CD4-positive, alpha-beta T cell (primary cell): Measurements from ENCODE around the gene ADGRD1. TPM values are rescaled to one million over a fixed set of nuclear protein-coding genes. Genes with fewer than 3 reads are reported as not detected.

Source experiments
- ATAC-seq: fragments of 200-7000 bp; cut with Tn5 transposase; one replicate; pipeline ENCODE4 v1.10.0; 2022; ENCODE audit warnings: mild to moderate bottlenecking; ENCODE audit not compliant: poor library complexity
- CTCF ChIA-PET: fragments of 350-600 bp; sonication (Branson Sonifier 250); formaldehyde crosslinking; loops from one replicate; lab custom pipeline; 2021; ENCODE audit warnings: antibody characterized with exemption, inconsistent platforms; lab: Charles Lee
- POLR2A ChIA-PET: fragments of 350-600 bp; sonication (Branson Sonifier 250); formaldehyde crosslinking; loops from one replicate; lab custom pipeline; 2021; ENCODE audit warnings: antibody characterized with exemption, inconsistent platforms; lab: Charles Lee
- DNase-seq, 14 experiments: peaks; one replicate each; pipeline ENCODE4 v3.0.0-alpha.2; 2013 to 2020; ENCODE audit warnings: mixed read lengths in 2 of 14
- H3K27ac ChIP-seq, 2 donors: one replicate each; pipeline versions ENCODE4 v1.5.1 to v1.7.0; 2013; ENCODE audit warnings: low read length in 2 of 2, low read depth in 1 of 2, mild to moderate bottlenecking in 1 of 2
- H3K27me3 ChIP-seq, 2 experiments: 1 replicate in 1 of 2; 2 replicates in 1 of 2; pipeline versions ENCODE4 v1.6.1 to v1.7.0; 2013; ENCODE audit warnings: low read length in 2 of 2, control low read depth in 1 of 2, mild to moderate bottlenecking in 1 of 2, moderate library complexity in 1 of 2; ENCODE audit not compliant: insufficient read depth in 2 of 2, control insufficient read depth in 1 of 2
- H3K36me3 ChIP-seq: one replicate; pipeline ENCODE4 v1.6.1; 2013; ENCODE audit warnings: low read length, control low read depth; ENCODE audit not compliant: insufficient read depth
- H3K4me1 ChIP-seq: one replicate; pipeline ENCODE4 v1.6.1; 2013; ENCODE audit warnings: low read length, control low read depth; ENCODE audit not compliant: insufficient read depth
- H3K4me3 ChIP-seq: one replicate; pipeline ENCODE4 v1.5.1; 2013; ENCODE audit warnings: mild to moderate bottlenecking, low read length, moderate library complexity
- H3K9me3 ChIP-seq, 2 experiments: 1 replicate in 1 of 2; 2 replicates in 1 of 2; pipeline versions ENCODE4 v1.6.1 to v1.7.0; 2013; ENCODE audit warnings: low read length in 2 of 2, mild to moderate bottlenecking in 2 of 2, control low read depth in 1 of 2, moderate library complexity in 1 of 2; ENCODE audit not compliant: control insufficient read depth in 1 of 2, insufficient read depth in 1 of 2
- H3K27ac Mint-ChIP-seq: one replicate; pipeline ENCODE4 v1.8.0; 2020; ENCODE audit warnings: mixed read lengths
- H3K27me3 Mint-ChIP-seq: one replicate; pipeline ENCODE4 v1.8.0; 2021; ENCODE audit warnings: mixed read lengths
- H3K36me3 Mint-ChIP-seq: one replicate; pipeline ENCODE4 v1.8.0; 2021; ENCODE audit warnings: low read depth, mixed read lengths
- H3K4me1 Mint-ChIP-seq: one replicate; pipeline ENCODE4 v1.8.0; 2021; ENCODE audit warnings: low read depth, mixed read lengths
- H3K4me3 Mint-ChIP-seq: one replicate; pipeline ENCODE4 v1.8.0; 2020; ENCODE audit warnings: mild to moderate bottlenecking, mixed read lengths
- H3K9me3 Mint-ChIP-seq: one replicate; pipeline ENCODE4 v1.8.0; 2020; ENCODE audit warnings: mixed read lengths
- intact Hi-C, 2 experiments: fragments of 100-400 bp; cut with DNase I in 1 of 2; cut with micrococcal nuclease in 1 of 2; formaldehyde crosslinking; loops; one replicate each; pipeline versions ENCODE4 v1.15.1 to v1.9.0; 2023 to 2025; cut with DNase I, micrococcal nuclease
- total RNA-seq, 174 experiments: library from RNA in 2 of 174; stranded (reverse) in 2 of 174; gene quantifications; one replicate each; pipeline ENCODE4 v1.2.3 and lab custom pipeline; 2021 to 2026
- TF ChIP-seq, protein P1 (sequence below): fragments of 200-600 bp; IDR thresholded peaks from one replicate; pipeline ENCODE4 v1.8.0; 2022; ENCODE audit warnings: antibody characterized with exemption, mild to moderate bottlenecking

The ADGRD1 gene
- total RNA-seq, 2 experiments from 2014 or later: 0.22 TPM; not detected in 1

DNA sequence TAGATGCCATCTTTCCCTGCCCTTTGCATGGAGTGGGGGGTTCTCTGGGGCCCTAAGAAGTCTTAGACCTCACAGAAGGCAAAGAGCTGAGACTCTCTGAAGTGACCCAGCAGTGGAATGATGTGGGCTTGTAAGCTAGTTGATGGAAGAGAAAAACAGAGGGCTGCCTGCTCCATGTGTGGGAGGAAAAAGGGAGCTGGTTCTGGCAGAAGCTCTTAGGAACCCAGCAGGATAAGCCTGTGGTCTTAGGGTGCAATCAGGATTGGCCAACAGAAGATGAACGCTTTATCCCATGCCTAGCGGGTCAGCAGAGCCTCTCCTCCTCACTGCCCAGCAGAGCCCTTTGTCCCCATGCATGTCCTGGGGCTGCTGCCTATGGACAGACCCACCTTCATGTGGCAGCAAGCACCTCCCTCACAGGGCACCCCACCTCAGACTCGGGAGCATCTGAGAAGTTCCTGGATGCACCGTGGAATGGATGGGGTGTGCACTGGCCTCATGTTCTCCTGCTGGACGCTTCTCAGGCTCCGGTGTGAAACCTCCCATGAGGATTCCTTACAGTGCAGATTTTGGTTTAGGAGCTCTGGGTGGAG is 152.7 kb downstream of the ADGRD1 start:
- CTCF ChIA-PET: interaction anchor here (3.9 kb wide), 1 partner anchor 26 kb away, joined by 35 read pairs; no protein-coding TSS in a partner anchor
- Mint-ChIP-seq H3K27ac (peak overlapping the region; percentile 72), H3K9me3 (peaks cover 2% of the 10 kb centered on the region), H3K4me3 (no peak overlapping the region), H3K4me1 (peaks cover 16% of the 10 kb centered on the region), H3K27me3 (no peaks in the 10 kb centered on the region), H3K36me3 (no peaks in the 10 kb centered on the region)
- H3K27ac ChIP-seq: no peak overlapping the region
- ATAC-seq (no peak), DNase-seq (no peak)
- intact Hi-C loops: loop anchor here (5.0 to 10.0 kb wide), 2 partner anchors 728 to 896 kb away; no protein-coding TSS in a partner anchor
- TF ChIP-seq, protein P1, sequence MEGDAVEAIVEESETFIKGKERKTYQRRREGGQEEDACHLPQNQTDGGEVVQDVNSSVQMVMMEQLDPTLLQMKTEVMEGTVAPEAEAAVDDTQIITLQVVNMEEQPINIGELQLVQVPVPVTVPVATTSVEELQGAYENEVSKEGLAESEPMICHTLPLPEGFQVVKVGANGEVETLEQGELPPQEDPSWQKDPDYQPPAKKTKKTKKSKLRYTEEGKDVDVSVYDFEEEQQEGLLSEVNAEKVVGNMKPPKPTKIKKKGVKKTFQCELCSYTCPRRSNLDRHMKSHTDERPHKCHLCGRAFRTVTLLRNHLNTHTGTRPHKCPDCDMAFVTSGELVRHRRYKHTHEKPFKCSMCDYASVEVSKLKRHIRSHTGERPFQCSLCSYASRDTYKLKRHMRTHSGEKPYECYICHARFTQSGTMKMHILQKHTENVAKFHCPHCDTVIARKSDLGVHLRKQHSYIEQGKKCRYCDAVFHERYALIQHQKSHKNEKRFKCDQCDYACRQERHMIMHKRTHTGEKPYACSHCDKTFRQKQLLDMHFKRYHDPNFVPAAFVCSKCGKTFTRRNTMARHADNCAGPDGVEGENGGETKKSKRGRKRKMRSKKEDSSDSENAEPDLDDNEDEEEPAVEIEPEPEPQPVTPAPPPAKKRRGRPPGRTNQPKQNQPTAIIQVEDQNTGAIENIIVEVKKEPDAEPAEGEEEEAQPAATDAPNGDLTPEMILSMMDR: no peak
- no peak overlapping the region for H3K4me3 ChIP-seq
- peaks cover 22% of the 10 kb centered on the region for H3K4me1 ChIP-seq
- peaks cover 0 to 2% of the 10 kb centered on the region in 2 experiments for H3K27me3 ChIP-seq
- peaks cover 0 to 11% of the 10 kb centered on the region in 2 experiments for H3K9me3 ChIP-seq
- POLR2A ChIA-PET: interaction anchor here (1.2 kb wide), 1 partner anchor 26 kb away, joined by 6 read pairs; no protein-coding TSS in a partner anchor
- H3K36me3 ChIP-seq: no peaks in the 10 kb centered on the region

DNA sequence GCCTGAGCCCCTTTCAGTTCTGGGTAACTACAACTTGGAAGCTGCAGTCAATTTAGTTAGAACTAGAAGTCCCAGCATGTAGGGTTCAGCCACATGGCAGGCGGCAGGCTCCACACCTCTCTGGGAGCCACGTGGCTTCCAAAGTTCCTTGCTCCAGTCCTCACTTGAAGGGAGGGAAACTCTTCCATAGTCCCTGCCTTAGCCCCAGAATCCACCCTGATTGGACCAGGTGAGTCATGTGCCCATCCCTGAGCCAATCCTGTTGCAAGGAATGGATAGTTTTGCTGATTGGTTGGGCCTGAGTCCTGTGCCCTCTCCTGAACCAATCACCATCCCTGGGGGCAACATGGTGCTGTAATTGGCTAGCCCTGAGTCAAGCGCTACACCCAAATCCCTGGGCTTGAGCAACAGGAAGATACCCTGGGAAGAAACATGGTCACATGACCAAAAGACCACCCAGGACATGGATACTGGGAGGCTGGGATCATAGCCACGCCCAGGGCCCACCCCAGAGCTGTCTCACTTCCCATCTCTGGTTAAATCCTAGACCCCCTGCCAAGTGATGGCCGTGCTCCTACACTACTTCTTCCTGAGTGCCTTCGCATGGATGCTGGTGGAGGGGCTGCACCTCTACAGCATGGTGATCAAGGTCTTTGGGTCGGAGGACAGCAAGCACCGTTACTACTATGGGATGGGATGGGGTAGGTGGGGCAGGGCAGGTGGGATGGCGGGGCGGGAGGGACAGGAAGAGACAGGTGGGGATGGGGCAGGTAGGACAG is 154.7 kb downstream of the ADGRD1 start:
- intact Hi-C loops: loop anchor here (5.0 to 10.0 kb wide), 2 partner anchors 726 to 894 kb away; no protein-coding TSS in a partner anchor
- H3K27ac Mint-ChIP-seq: no peak overlapping the region
- no peak for DNase-seq

DNA sequence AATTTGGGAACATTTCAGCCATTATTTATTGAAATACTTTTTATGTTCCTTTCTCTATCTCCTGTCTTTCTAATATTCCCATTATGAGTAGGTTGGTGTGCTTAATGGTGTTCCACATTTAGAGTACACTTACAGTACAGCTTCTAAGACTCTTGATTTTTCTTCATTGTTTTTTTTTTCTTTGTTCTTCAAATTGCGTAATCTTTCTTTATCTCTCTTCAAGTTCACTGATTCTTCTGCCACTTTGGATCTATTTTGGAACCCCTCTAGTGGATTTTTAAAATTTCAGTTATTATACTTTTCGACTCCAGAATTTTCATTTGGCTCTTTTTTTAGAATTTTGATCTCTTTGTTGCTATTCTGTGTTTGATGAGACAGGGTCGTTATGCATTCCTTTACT is 157.7 kb downstream of the ADGRD1 start:
- no peaks in the 10 kb centered on the region for H3K36me3 ChIP-seq
- peaks cover 0 to 11% of the 10 kb centered on the region in 2 experiments for H3K9me3 ChIP-seq
- intact Hi-C loops: no loop called here
- DNase-seq (no peak), ATAC-seq (no peak)
- ChIA-PET POLR2A (no interaction called here), CTCF (no interaction called here)
- no peaks in the 10 kb centered on the region for H3K27me3 Mint-ChIP-seq
- peaks cover 2% of the 10 kb centered on the region for H3K9me3 Mint-ChIP-seq
- TF ChIP-seq, protein P1: no peak
- H3K4me3 ChIP-seq: no peak overlapping the region
- no peak overlapping the region for H3K27ac ChIP-seq
- peaks cover 0 to 4% of the 10 kb centered on the region in 2 experiments for H3K27me3 ChIP-seq
- no peaks in the 10 kb centered on the region for H3K36me3 Mint-ChIP-seq
- peaks cover 2% of the 10 kb centered on the region for H3K4me1 ChIP-seq
- no peaks in the 10 kb centered on the region for H3K4me1 Mint-ChIP-seq
- H3K4me3 Mint-ChIP-seq: no peak overlapping the region
- no peak overlapping the region for H3K27ac Mint-ChIP-seq

More for the DNA sequence above, 154.7 kb downstream of the ADGRD1 start:
- TF ChIP-seq, protein P1: no peak
- Histone ChIP-seq H3K27me3 (peaks cover 0 to 2% of the 10 kb centered on the region in 2 experiments), H3K4me3 (no peak overlapping the region), H3K27ac (no peak overlapping the region), H3K9me3 (peaks cover 0 to 11% of the 10 kb centered on the region in 2 experiments), H3K36me3 (no peaks in the 10 kb centered on the region), H3K4me1 (peaks cover 22% of the 10 kb centered on the region)
- Mint-ChIP-seq H3K4me1 (peaks cover 16% of the 10 kb centered on the region), H3K36me3 (no peaks in the 10 kb centered on the region), H3K4me3 (no peak overlapping the region), H3K27me3 (no peaks in the 10 kb centered on the region), H3K9me3 (peaks cover 2% of the 10 kb centered on the region)
- POLR2A ChIA-PET: no interaction called here
- CTCF ChIA-PET: no interaction called here
- ATAC-seq: no peak
